ENCODE measurements around the gene CTDSPL. TPM values are rescaled to one million over a fixed set of nuclear protein-coding genes. Genes with fewer than 3 reads are reported as not detected.

The CTDSPL gene
- total RNA-seq, 4 donors from 2014 or later: 39.8 to 105 (median 56.2) TPM

- Histone ChIP-seq H3K27me3 (no peaks in the 10 kb centered on the region), H3K9me3 (no peaks in the 10 kb centered on the region), H3K4me1 (peaks cover 16 to 33% (median 26%) of the 10 kb centered on the region in 4 donors), H3K27ac (no peak overlapping the region), H3K4me3 (no peak overlapping the region), H3K36me3 (peaks cover 0 to 6% (median 0%) of the 10 kb centered on the region in 4 donors)
- no peak for TF ChIP-seq CTCF (IDR thresholded peaks at IDR 0.05)
- intact Hi-C loops (cut with DNase I; ENCODE audit: low total_unique reads) (no loop called here), in situ Hi-C loops (cut with MboI; ENCODE audit: low pct_ligation_motif_present in 1 of 4, low pct_unique_long_range_greater_than_20kb in 1 of 4, low sequenced_read_pairs in 3 of 4) (no loop called here)
- WGBS, 2 donors (ENCODE audit: low coverage in 1 of 2): 94 to 100% methylated on average over 4 to 7 of the region's 7 CpGs
- no peak for DNase-seq
Observed at GRCh38 chr3:38007754-38008090, 146.0 kb downstream of the CTDSPL start.

GRCh38 chr3:38008191-38008701 lies 146.6 kb downstream of the CTDSPL start:
- Histone ChIP-seq H3K9me3 (no peaks in the 10 kb centered on the region), H3K27ac (no peak overlapping the region), H3K4me3 (no peak overlapping the region), H3K27me3 (no peaks in the 10 kb centered on the region), H3K4me1 (peaks cover 16 to 30% (median 25%) of the 10 kb centered on the region in 4 donors), H3K36me3 (peaks cover 0 to 6% (median 0%) of the 10 kb centered on the region in 4 donors)
- in situ Hi-C loops (cut with MboI; ENCODE audit: low pct_ligation_motif_present in 1 of 4, low pct_unique_long_range_greater_than_20kb in 1 of 4, low sequenced_read_pairs in 3 of 4): no loop called here
- TF ChIP-seq POLR2AphosphoS5 (IDR thresholded peaks at IDR 0.05) (no peak), EP300 (IDR thresholded peaks at IDR 0.05; ENCODE audit: low read depth) (no peak), CTCF (IDR thresholded peaks at IDR 0.05) (no peak), POLR2A (IDR thresholded peaks at IDR 0.05) (no peak)
- WGBS, 2 donors (ENCODE audit: low coverage in 1 of 2): 95% methylated on average over 18 of the region's 19 CpGs; no CpG with 5 or more reads in 1 of the 2 donors
- intact Hi-C loops (cut with DNase I; ENCODE audit: low total_unique reads): no loop called here
- DNase-seq: no peak

GRCh38 chr3:38008971-38009580 lies 147.4 kb downstream of the CTDSPL start:
- Histone ChIP-seq H3K4me3 (no peak overlapping the region), H3K27ac (no peak overlapping the region), H3K9me3 (no peaks in the 10 kb centered on the region), H3K27me3 (no peaks in the 10 kb centered on the region), H3K36me3 (peaks cover 0 to 6% (median 0%) of the 10 kb centered on the region in 4 donors), H3K4me1 (peaks cover 16 to 32% (median 21%) of the 10 kb centered on the region in 4 donors)
- TF ChIP-seq CTCF (IDR thresholded peaks at IDR 0.05) (no peak), EP300 (IDR thresholded peaks at IDR 0.05; ENCODE audit: low read depth) (no peak), POLR2AphosphoS5 (IDR thresholded peaks at IDR 0.05) (no peak), POLR2A (IDR thresholded peaks at IDR 0.05) (no peak)
- 84% methylated on average over 16 of the region's 16 CpGs; no CpG with 5 or more reads in 1 of the 2 donors for WGBS, 2 donors (ENCODE audit: low coverage in 1 of 2)
- intact Hi-C loops (cut with DNase I; ENCODE audit: low total_unique reads): no loop called here
- no peak for DNase-seq
- in situ Hi-C loops (cut with MboI; ENCODE audit: low pct_ligation_motif_present in 1 of 4, low pct_unique_long_range_greater_than_20kb in 1 of 4, low sequenced_read_pairs in 3 of 4): no loop called here

- H3K36me3 ChIP-seq: peaks cover 0 to 6% (median 0%) of the 10 kb centered on the region in 4 donors
- intact Hi-C loops (cut with DNase I; ENCODE audit: low total_unique reads): no loop called here
- H3K4me3 ChIP-seq: no peak overlapping the region
- in situ Hi-C loops (cut with MboI; ENCODE audit: low pct_ligation_motif_present in 1 of 4, low pct_unique_long_range_greater_than_20kb in 1 of 4, low sequenced_read_pairs in 3 of 4): no loop called here
- H3K27ac ChIP-seq: no peak overlapping the region
- no peaks in the 10 kb centered on the region for H3K9me3 ChIP-seq
- no peak for DNase-seq
- TF ChIP-seq POLR2AphosphoS5 (IDR thresholded peaks at IDR 0.05) (peak in 2 of 3 donors; percentile 4 to 10), CTCF (IDR thresholded peaks at IDR 0.05) (no peak), EP300 (IDR thresholded peaks at IDR 0.05; ENCODE audit: low read depth) (no peak), POLR2A (IDR thresholded peaks at IDR 0.05) (peak; percentile 14)
- WGBS, 2 donors (ENCODE audit: low coverage in 1 of 2): 89 to 90% methylated on average over 2 to 24 of the region's 27 CpGs
- H3K4me1 ChIP-seq: peaks cover 9 to 34% (median 21%) of the 10 kb centered on the region in 4 donors
- no peaks in the 10 kb centered on the region for H3K27me3 ChIP-seq
Observed at GRCh38 chr3:38009807-38010591, 148.3 kb downstream of the CTDSPL start.
